NCI-H2227 treated with DMSO at 0.1 percent for 48 hours (cell line): Measurements from ENCODE around the gene VSIG4.
"Not testable (repeated sequence)": the region's sequence is repeated elsewhere in the genome, so short reads cannot be mapped to it uniquely, and the experiment has no call there.

Source experiments
- DNase-seq: peaks from one replicate; lab custom pipeline; 2025; lab: John Stamatoyannopoulos, UW

Gene VSIG4

DNA sequence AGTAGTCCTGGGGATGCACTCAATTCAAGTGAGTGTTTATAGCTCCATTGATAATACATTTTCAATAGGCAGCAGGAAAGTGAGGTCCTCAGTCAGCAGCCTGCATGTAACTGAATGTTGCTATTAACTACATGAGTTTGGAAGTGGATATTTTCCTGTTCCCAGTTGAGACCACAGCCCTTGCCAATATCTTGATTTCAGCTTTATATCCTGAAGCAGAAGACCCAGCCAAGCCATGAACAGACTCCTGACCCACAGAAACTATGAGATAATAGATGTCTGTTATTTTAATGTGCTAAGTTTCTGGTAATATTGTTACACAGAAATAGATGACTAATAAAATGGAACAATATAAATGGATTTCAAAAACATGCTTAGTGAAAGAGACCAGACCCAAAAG, 63.7 kb downstream of the VSIG4 start:
- no peak for DNase-seq

GRCh38 chrX:65975161-65975751, 64.6 kb downstream of the VSIG4 start:
- DNase-seq: not testable (repeated sequence)
